Upper lobe of left lung (tissue), 4 donors: ENCODE data around the gene STAU1.
"Not testable (repeated sequence)": the region's sequence is repeated elsewhere in the genome, so short reads cannot be mapped to it uniquely, and the experiment has no call there.

Experiments used
- CTCF ChIP-seq, 6 experiments: fragments of 450-650 bp in 4 of 6; fragments of 200-600 bp in 2 of 6; sonication (generic) in 2 of 6; IDR thresholded peaks; one replicate each; pipeline ENCODE4 v1.5.1; 2016 to 2019; ENCODE audit warnings: antibody characterized with exemption in 6 of 6
- POLR2A ChIP-seq, 4 donors: fragments of 450-650 bp; IDR thresholded peaks; one replicate each; pipeline ENCODE4 v1.5.1; 2016 to 2017; ENCODE audit warnings: antibody characterized with exemption in 4 of 4, mild to moderate bottlenecking in 2 of 4

DNA sequence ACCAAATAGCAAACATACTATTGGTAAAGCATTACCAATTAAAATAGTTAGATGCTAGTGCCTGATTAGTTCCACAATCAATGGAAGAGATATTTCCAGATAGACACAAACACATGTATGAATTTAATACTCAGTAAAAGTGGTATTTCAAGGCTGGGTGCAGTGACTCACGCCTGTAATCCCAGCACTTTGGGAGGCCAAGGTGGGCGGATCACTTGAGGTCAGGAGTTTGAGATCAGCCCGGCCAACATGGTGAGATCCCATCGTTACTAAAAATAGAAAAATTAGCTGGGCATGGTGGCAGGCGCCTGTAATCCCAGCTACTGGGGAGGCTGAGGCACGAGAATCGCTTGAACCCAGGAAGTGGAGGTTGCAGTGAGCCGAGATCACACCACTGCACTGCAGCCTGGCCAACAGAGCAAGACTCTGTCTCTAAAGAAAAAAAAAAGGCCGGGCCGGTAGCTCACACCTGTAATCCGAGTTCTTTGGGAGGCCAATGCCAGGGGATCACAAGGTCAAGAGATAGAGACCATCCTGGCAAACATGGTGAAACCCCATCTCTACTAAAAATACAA lies 4.9 kb upstream of the STAU1 start:
- TF ChIP-seq CTCF, POLR2A (IDR thresholded peaks at IDR 0.05): not testable (repeated sequence)
